Psoas muscle (tissue), 8 donors: ENCODE data around the gene ACAP3. TPM values are rescaled to one million over a fixed set of nuclear protein-coding genes. Genes with fewer than 3 reads are reported as not detected.

Source experiments
- ATAC-seq, 4 donors: fragments of 200-7000 bp; cut with Tn5 transposase; one replicate each; pipeline ENCODE4 v1.9.1; 2020; ENCODE audit warnings: moderate library complexity in 3 of 4, mild to moderate bottlenecking in 2 of 4
- DNase-seq, 2 donors: peaks; one replicate each; pipeline ENCODE4 v3.0.0-alpha.2; 2020
- H3K27ac ChIP-seq: fragments of 200-600 bp; one replicate; pipeline ENCODE4 v1.8.0; 2022
- H3K27me3 ChIP-seq, 3 donors: fragments of 200-600 bp in 1 of 3; one replicate each; pipeline versions ENCODE4 v1.6.1 to v1.8.0; 2013 to 2022; ENCODE audit warnings: low read length in 2 of 3, mild to moderate bottlenecking in 2 of 3, moderate library complexity in 1 of 3; ENCODE audit not compliant: insufficient read depth in 3 of 3
- H3K36me3 ChIP-seq, 2 donors: fragments of 200-600 bp in 1 of 2; one replicate each; pipeline versions ENCODE4 v1.6.1 to v1.8.0; 2013 to 2022; ENCODE audit warnings: low read depth in 1 of 2, mild to moderate bottlenecking in 1 of 2, moderate library complexity in 1 of 2; ENCODE audit not compliant: insufficient read depth in 1 of 2
- H3K4me1 ChIP-seq: fragments of 200-600 bp; one replicate; pipeline ENCODE4 v1.8.0; 2022
- H3K4me3 ChIP-seq: fragments of 200-600 bp; one replicate; pipeline ENCODE4 v1.8.0; 2022; ENCODE audit warnings: mild to moderate bottlenecking
- H3K9me3 ChIP-seq: fragments of 200-600 bp; one replicate; pipeline ENCODE4 v1.8.0; 2022
- CTCF ChIP-seq: fragments of 200-600 bp; IDR thresholded peaks from one replicate; pipeline ENCODE4 v1.8.0; 2022; ENCODE audit warnings: antibody characterized with exemption
- WGBS, 3 donors: extraction: QIAGEN DNeasy Blood & Tissue Kit; methylation state at CpG; one replicate each; pipeline versions ENCODE4 v1.1.6 to v1.1.7; 2013; 5-methylcytosine and 5-hydroxymethylcytosine counted together
- intact Hi-C, 2 donors: fragments of 100-400 bp; cut with DNase I; formaldehyde crosslinking; loops; one replicate each; pipeline versions ENCODE4 v1.11.0 to v1.14.2; 2022
- polyA plus RNA-seq, 3 donors: library from polyadenylated mRNA; stranded (reverse); fragments of 200-250 nt; gene quantifications; one replicate each; pipeline ENCODE4 v1.2.3, GENCODE V29; 2013
- total RNA-seq, 4 donors: library from RNA; stranded (reverse); fragmentation: NEBNext Ultra II Directional in 2 of 4; extraction: Animal tissue kit (Norgen Biotek cat#: 25700) in 2 of 4; gene quantifications; one replicate each; pipeline versions ENCODE4 v1.2.1 to v1.2.4, GENCODE V29; 2021 to 2023
- donor health status: healthy with polysubstance abuse.
- donor health status: DM: no; HTN: no; CAD: no; lungs with moderate emphysema.
- donor health status: Bipolar disorder and iron deficiency.
- donor health status: healthy.
- donor health status: DM: yes; HTN: yes; CAD: no.
- donor health status: DM: no; HTN: no; CAD: no.
- donor health status: DM: no; HTN: no; CAD: no.
- donor health status: DM: yes; HTN: yes; CAD: no.

The ACAP3 gene
- total and polyA plus RNA-seq, 7 donors: 14.7 to 32.0 (median 23.7) TPM

DNA sequence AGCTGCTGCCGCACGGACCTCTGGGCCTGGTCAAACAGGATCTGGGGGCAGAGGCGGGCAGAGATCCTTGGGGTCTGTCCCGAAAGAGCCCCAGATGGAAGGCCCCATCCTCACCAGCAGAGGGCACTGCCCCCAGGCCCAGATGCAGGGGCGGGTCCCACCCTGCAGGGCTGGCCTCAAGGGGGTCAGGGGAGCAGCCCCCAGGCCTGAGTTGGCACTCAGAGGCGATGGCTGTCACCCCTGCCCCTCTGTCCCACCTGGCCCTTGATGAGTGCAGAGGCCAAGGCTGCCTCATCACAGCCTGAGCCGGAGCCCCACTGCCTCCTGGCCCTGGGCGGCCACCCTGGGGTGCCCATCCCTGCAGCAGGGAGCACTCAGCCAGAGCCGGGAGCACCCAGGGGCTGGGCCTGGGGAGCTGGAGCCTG lies 5.7 kb downstream of the ACAP3 start:
- Histone ChIP-seq H3K36me3 (peaks cover 0 to 9% of the 10 kb centered on the region in 2 donors), H3K4me1 (peaks cover 31% of the 10 kb centered on the region), H3K27ac (no peak overlapping the region), H3K4me3 (no peak overlapping the region), H3K27me3 (no peaks in the 10 kb centered on the region), H3K9me3 (no peaks in the 10 kb centered on the region)
- TF ChIP-seq CTCF: peak; percentile 25
- intact Hi-C loops: no loop called here
- no peak for DNase-seq
- no peak for ATAC-seq
- WGBS, 3 donors: 91 to 93% (median 91%) methylated on average over 8 to 9 of the region's 9 CpGs

DNA sequence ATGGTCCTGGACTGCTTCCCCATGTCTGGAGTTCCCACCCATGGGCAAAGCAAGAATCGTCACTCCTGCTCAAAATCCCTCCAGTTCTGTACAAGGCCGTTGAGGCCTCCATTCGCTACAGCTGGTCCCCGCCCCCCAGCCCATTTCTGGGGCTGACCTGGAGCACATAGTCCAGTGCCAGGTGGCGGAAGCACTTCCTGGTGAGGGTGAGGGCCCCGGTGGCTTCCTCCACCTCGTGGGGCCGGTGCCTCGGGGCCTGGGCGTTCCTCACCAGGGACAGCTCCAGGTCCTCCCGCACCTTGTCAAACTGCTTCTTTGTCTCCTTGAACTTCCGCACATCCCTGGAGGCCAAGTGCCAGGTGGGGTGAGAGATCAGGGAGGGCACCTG lies 7.4 kb downstream of the ACAP3 start:
- ATAC-seq (no peak), DNase-seq (no peak)
- Histone ChIP-seq H3K9me3 (no peaks in the 10 kb centered on the region), H3K36me3 (peaks cover 0 to 26% of the 10 kb centered on the region in 2 donors), H3K27ac (no peak overlapping the region), H3K4me3 (no peak overlapping the region), H3K27me3 (no peaks in the 10 kb centered on the region), H3K4me1 (peaks cover 15% of the 10 kb centered on the region)
- WGBS, 3 donors: 85 to 87% (median 86%) methylated on average over 12 of the region's 12 CpGs
- intact Hi-C loops: no loop called here
- TF ChIP-seq CTCF: no peak

DNA sequence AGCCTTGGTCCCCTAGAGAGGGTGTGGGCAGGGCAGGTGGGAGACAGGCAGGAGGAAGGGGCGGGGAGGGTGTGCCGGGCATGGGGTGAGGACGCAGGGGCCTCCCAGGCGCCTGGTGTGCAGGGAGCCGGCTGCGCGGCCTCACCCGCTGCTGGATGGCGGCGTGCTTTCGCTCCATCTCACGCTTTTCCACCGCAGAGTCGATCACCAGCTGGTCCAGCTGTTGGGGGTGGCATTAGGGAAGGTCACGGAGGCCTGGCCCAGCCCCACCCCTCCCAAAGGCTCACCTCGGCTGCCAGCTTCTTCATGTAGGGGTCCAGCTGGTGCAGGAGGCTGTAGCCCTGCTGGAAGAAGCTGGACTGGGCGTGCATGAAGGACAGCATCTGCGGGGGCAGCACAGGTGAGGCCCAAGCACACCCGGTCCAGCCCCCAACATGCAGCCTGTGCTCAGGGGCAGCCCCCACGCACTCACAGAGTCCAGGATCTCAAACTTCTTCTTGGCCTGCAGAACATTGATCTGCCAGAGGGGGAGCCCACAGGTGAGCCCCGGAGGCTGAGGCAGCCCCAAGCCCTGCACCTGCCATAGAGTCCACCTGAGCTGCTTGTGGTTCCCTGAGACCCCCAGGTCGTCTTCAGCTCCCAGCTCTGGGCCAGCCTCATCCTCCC lies 7.9 kb downstream of the ACAP3 start:
- intact Hi-C loops: no loop called here
- H3K36me3 ChIP-seq: peaks cover 0 to 31% of the 10 kb centered on the region in 2 donors
- no peaks in the 10 kb centered on the region for H3K9me3 ChIP-seq
- WGBS, 3 donors: 78 to 85% (median 82%) methylated on average over 21 to 22 of the region's 22 CpGs
- H3K4me3 ChIP-seq: no peak overlapping the region
- peaks cover 9% of the 10 kb centered on the region for H3K4me1 ChIP-seq
- TF ChIP-seq CTCF: peak; percentile 6
- ATAC-seq (no peak), DNase-seq (no peak)
- no peak overlapping the region for H3K27ac ChIP-seq
- no peaks in the 10 kb centered on the region for H3K27me3 ChIP-seq

DNA sequence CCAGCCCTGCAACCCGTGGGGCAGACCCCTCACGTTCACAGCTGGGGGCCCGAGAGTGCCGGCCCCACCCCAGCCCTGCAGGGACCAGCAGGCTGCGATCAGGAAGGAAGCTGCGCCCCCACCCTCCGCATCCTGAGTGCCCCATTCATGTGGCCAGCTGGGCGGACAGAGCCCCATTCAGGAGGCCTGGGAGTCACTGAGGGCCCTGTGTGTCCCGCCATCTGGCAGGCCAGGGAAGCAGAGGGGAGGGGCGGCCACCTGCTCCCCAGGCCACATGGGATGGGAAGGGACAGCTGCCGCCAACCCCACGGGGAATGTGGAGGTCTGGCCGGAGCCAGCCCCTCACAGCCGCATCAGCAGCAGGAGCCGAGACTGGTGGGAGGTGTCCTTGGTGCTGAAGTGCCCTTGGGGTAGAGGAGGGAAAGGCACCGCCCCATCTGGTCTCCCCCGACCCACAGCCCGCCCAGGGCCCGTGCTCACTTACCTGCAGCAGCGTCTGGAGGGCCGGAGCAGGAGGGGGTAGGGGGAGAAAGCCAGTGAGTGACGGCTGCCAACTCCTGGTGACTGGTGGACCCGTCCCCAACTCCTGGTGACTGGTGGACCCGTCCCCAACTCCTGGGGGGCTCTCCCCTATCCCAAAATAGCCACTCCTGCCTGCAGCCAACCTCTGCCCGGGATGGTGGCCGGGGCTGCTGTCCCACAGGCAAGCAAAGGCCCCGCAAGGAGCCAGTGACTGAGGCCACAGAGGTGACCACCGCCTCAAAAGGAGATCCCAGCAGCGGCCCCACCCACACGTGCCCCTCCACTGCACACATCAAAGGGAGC lies 8.7 kb downstream of the ACAP3 start:
- ATAC-seq (peak in 3 of 4 donors; percentile 10 to 38 (median 18)), DNase-seq (no peak)
- no peaks in the 10 kb centered on the region for H3K27me3 ChIP-seq
- peaks cover 3% of the 10 kb centered on the region for H3K4me1 ChIP-seq
- no peak overlapping the region for H3K27ac ChIP-seq
- H3K9me3 ChIP-seq: no peaks in the 10 kb centered on the region
- H3K36me3 ChIP-seq: peaks cover 0 to 38% of the 10 kb centered on the region in 2 donors
- WGBS, 3 donors: 44 to 52% (median 48%) methylated on average over 25 to 30 of the region's 30 CpGs
- intact Hi-C loops: no loop called here
- no peak overlapping the region for H3K4me3 ChIP-seq
- no peak for TF ChIP-seq CTCF
